ENCODE data around the gene FAM3D. TPM values are rescaled to one million over a fixed set of nuclear protein-coding genes. Genes with fewer than 3 reads are reported as not detected.

FAM3D gene
- total RNA-seq, 1 experiment from 2014 or later = 0.32 TPM

- TF ChIP-seq REST (IDR thresholded peaks at IDR 0.05; ENCODE audit: low read depth) (no peak), EZH2phosphoT487 (IDR thresholded peaks at IDR 0.05; ENCODE audit: borderline replicate concordance) (no peak), ZFX (IDR thresholded peaks at IDR 0.05) (0 out of 2 replicates have a peak, but pooled peaks have one; percentile 6), CEBPB (IDR thresholded peaks at IDR 0.05; ENCODE audit: low read depth) (no peak), JUND (IDR thresholded peaks at IDR 0.05) (no peak), CTCF (IDR thresholded peaks at IDR 0.05 in 2 of 3, conservative IDR thresholded peaks at IDR 0.05 in 1 of 3; ENCODE audit: borderline replicate concordance in 1 of 3, insufficient read depth in 1 of 3, low read depth in 2 of 3, low read length in 2 of 3) (peak in 2 of 3 experiments; percentile 74 to 85; a peak in 4 of 6 replicates), SRF (IDR thresholded peaks at IDR 0.05; ENCODE audit: low read depth) (no peak), EGR1 (IDR thresholded peaks at IDR 0.05; ENCODE audit: low read depth) (no peak)
These were observed 81.4 kb downstream of the FAM3D start (continued) for GRCh38 chr3:58585005-58585786.
